ENCODE data around the gene ADAM33. TPM values are rescaled to one million over a fixed set of nuclear protein-coding genes. Genes with fewer than 3 reads are reported as not detected.

The ADAM33 gene
- total and polyA plus RNA-seq, 2 of the 8 experiments (the other 6 are each of a cell fraction or from before 2014, with no cell fraction given): 4.2 to 6.0 TPM

DNA sequence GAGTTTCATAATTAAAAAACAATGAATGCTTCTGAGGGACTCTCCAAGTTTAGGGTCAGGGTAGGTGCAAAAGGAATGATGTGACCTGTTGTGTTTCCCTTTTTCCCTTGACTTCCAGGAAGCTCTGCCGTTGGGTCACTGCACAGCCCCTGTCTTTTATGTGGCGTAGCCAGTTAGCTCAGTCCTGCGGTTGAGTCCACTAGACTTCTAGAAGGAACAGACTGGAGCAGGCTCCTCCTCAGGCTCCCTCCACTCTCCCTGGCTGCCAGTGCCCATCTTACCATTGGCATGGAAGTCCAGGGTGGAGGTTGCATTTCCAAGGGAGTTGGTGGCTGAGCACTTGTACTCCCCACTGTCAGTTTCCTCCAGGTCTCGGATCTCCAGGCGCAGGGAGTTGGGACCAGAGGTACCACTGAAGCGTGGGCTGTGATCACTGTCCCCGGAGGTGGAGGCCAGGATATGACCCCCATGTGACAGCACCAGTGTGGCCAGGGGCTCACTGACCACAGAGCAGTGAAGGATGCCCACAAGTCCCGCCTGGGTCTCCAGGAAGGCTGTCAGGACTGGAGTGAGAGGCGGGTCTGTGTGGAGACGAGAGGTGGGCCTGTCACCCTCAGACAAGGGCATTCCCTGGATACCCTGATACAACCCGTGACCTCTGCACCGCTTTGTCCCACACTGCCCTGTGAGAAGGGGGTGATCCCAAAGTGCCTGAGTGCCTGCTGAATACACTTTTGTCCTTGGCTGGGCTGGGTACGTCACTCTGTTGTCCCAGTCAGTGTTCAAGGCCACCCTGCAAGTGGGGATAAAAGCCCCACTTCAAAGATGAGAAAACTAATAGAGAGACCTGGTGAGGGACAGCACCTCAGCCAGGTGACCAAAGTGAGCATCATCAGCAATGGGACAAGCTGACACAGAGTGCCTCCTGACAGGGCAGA, 19.5 kb upstream of the ADAM33 start:
- CTCF ChIA-PET (ENCODE audit: partially characterized antibody): interaction anchor here (1.1 to 45.1 kb wide), 5 partner anchors 1 to 138 kb away, joined by 6 to 1432 read pairs (median 9); partner anchors contain the start of genes ADAM33 and SIGLEC1
- H3K4me2 ChIP-seq (ENCODE audit: insufficient read depth in 1 of 2, low read depth in 2 of 2, low read length in 2 of 2): no peak overlapping the region
- no peak overlapping the region for H3K18ac ChIP-seq (ENCODE audit: extremely low read depth, low read length)
- no peak overlapping the region for H3K23ac ChIP-seq (ENCODE audit: insufficient read length)
- H3K9me3 ChIP-seq (ENCODE audit: insufficient read depth in 2 of 2, low read depth in 1 of 2, low read length in 1 of 2): peaks cover 3 to 4% of the 10 kb centered on the region in 2 experiments; a peak in 2 of 4 replicates
- no peak overlapping the region for H3K9ac ChIP-seq (replicated peaks in 1 of 4; ENCODE audit: extremely low read depth in 1 of 4, low read depth in 3 of 4, low read length in 3 of 4)
- H3K79me1 ChIP-seq (ENCODE audit: low read depth, low read length): no peaks in the 10 kb centered on the region
- H4K8ac ChIP-seq (ENCODE audit: extremely low read depth, insufficient read depth, low read length): no peak overlapping the region
- DNase-seq (ENCODE audit: low read depth in 1 of 2, low spot score in 2 of 2) (no peak), FAIRE-seq (no peak)
- H3K14ac ChIP-seq (ENCODE audit: insufficient read length): no peak overlapping the region
- H3K56ac ChIP-seq (replicated peaks; ENCODE audit: insufficient read length, low read depth, low read length): no peak overlapping the region
- no peak overlapping the region for H4K91ac ChIP-seq (replicated peaks; ENCODE audit: insufficient read length, low read length)
- H3K79me2 ChIP-seq (ENCODE audit: control insufficient read depth in 1 of 2, insufficient read depth in 2 of 2, low read length in 2 of 2): no peaks in the 10 kb centered on the region
- no peak overlapping the region; the same call in 1 of the 2 replicates for H2AFZ ChIP-seq (ENCODE audit: low read length)
- no peak overlapping the region for H2BK120ac ChIP-seq (replicated peaks; ENCODE audit: low read depth, low read length)
- H3K27ac ChIP-seq (ENCODE audit: low read depth, low read length): no peak overlapping the region
- H2BK5ac ChIP-seq (ENCODE audit: low read depth, low read length): no peak overlapping the region
- H3K4me1 ChIP-seq (replicated peaks in 1 of 4; ENCODE audit: control insufficient read depth in 3 of 4, insufficient read depth in 4 of 4, low read length in 3 of 4): no peaks in the 10 kb centered on the region
- H3K4ac ChIP-seq (replicated peaks; ENCODE audit: insufficient read length, low read depth, low read length): no peak overlapping the region
- H2BK20ac ChIP-seq (ENCODE audit: low read length): no peak overlapping the region
- no peaks in the 10 kb centered on the region for H4K20me1 ChIP-seq (replicated peaks in 1 of 2; ENCODE audit: control insufficient read depth in 1 of 2, insufficient read depth in 2 of 2, low read length in 2 of 2)
- H3K36me3 ChIP-seq (ENCODE audit: control insufficient read depth in 2 of 4, insufficient read depth in 4 of 4, low read length in 3 of 4): no peaks in the 10 kb centered on the region
- no peak overlapping the region for H2BK15ac ChIP-seq (ENCODE audit: low read length)
- H4K5ac ChIP-seq (ENCODE audit: insufficient read length, low read depth, low read length): no peak overlapping the region
- H3K23me2 ChIP-seq (ENCODE audit: low read depth, low read length): no peaks in the 10 kb centered on the region
- H2AK5ac ChIP-seq (ENCODE audit: low read depth, low read length): no peak overlapping the region
- 91% methylated on average over 13 of the region's 13 CpGs; no CpG with 5 or more reads in 1 of the 2 experiments for WGBS, 2 experiments (ENCODE audit: extremely low coverage in 1 of 2, insufficient coverage in 1 of 2, insufficient read length in 1 of 2, insufficient replicate concordance in 2 of 2, low coverage in 1 of 2, low lambda C conversion rate in 2 of 2, missing lambda C conversion rate in 1 of 2)
- POLR2A ChIA-PET (ENCODE audit: partially characterized antibody): no interaction called here
- no peak overlapping the region for H3K4me3 ChIP-seq (ENCODE audit: extremely low read depth in 1 of 4, insufficient read depth in 2 of 4, low read depth in 3 of 4, low read length in 4 of 4)
- no peak overlapping the region for H2BK12ac ChIP-seq (ENCODE audit: low read depth, low read length)
- H3K27me3 ChIP-seq (replicated peaks in 1 of 4; ENCODE audit: control insufficient read depth in 3 of 4, extremely low read depth in 1 of 4, insufficient read depth in 3 of 4, low read length in 3 of 4): no peaks in the 10 kb centered on the region; a peak in 1 of 7 replicates
- TF ChIP-seq ATF3 (IDR thresholded peaks at IDR 0.05; ENCODE audit: insufficient read depth, low read depth, low read length) (no peak), POLR2AphosphoS5 (IDR thresholded peaks at IDR 0.05; ENCODE audit: low read depth, low read length) (no peak), RAD21 (IDR thresholded peaks at IDR 0.05 in 1 of 2, conservative IDR thresholded peaks at IDR 0.05 in 1 of 2; ENCODE audit: low read depth in 2 of 2, low read length in 2 of 2) (no peak), SIN3A (conservative IDR thresholded peaks at IDR 0.05 in 1 of 2, IDR thresholded peaks at IDR 0.05 in 1 of 2; ENCODE audit: low read depth in 1 of 2, low read length in 2 of 2) (no peak), TEAD4 (IDR thresholded peaks at IDR 0.05; ENCODE audit: low read depth, low read length) (no peak), CTBP2 (IDR thresholded peaks at IDR 0.05; ENCODE audit: borderline replicate concordance, insufficient read depth, insufficient read length, low read length) (no peak), SP1 (IDR thresholded peaks at IDR 0.05; ENCODE audit: low read depth, low read length) (no peak)
- TF ChIP-seq, protein P1, sequence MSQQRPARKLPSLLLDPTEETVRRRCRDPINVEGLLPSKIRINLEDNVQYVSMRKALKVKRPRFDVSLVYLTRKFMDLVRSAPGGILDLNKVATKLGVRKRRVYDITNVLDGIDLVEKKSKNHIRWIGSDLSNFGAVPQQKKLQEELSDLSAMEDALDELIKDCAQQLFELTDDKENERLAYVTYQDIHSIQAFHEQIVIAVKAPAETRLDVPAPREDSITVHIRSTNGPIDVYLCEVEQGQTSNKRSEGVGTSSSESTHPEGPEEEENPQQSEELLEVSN (IDR thresholded peaks at IDR 0.05): no peak
- TF ChIP-seq, protein P2, sequence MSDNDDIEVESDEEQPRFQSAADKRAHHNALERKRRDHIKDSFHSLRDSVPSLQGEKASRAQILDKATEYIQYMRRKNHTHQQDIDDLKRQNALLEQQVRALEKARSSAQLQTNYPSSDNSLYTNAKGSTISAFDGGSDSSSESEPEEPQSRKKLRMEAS (IDR thresholded peaks at IDR 0.05): no peak

Data from H1 (cell line).